Kidney epithelial cell (primary cell): ENCODE measurements around the gene EZR. TPM values are rescaled to one million over a fixed set of nuclear protein-coding genes. Genes with fewer than 3 reads are reported as not detected.

Experiments
- DNase-seq: peaks from one replicate; pipeline ENCODE4 v3.0.0-alpha.2; 2010; ENCODE audit warnings: low read depth
- H3K27me3 ChIP-seq: 2 replicates; pipeline ENCODE4 v1.6.0; 2011; ENCODE audit warnings: low read length; ENCODE audit not compliant: control insufficient read depth, insufficient read depth
- H3K36me3 ChIP-seq: 2 replicates; pipeline ENCODE4 v1.5.1; 2011; ENCODE audit warnings: low read length; ENCODE audit not compliant: control insufficient read depth, insufficient read depth
- H3K4me3 ChIP-seq: 2 replicates; pipeline ENCODE4 v1.5.1; 2011; ENCODE audit warnings: low read depth, mild to moderate bottlenecking, control low read depth, low read length
- CTCF ChIP-seq: IDR thresholded peaks from 2 replicates; pipeline ENCODE4 v1.5.1; 2011; ENCODE audit warnings: mild to moderate bottlenecking, moderate library complexity, low read length, control low read depth, inconsistent platforms; ENCODE audit not compliant: insufficient read depth, poor library complexity, severe bottlenecking
- total RNA-seq: library from RNA; depleted of rRNA; stranded (reverse); fragments of >200 nt; gene quantifications from 2 replicates; pipeline ENCODE4 v1.2.3, GENCODE V29; 2015

The EZR gene
- total RNA-seq, 1 donor from 2014 or later: 277 TPM

GRCh38 chr6:158772172-158772571 is 47.0 kb downstream of the EZR start:
- Histone ChIP-seq H3K4me3 (no peak overlapping the region), H3K36me3 (peaks cover 22% of the 10 kb centered on the region), H3K27me3 (no peaks in the 10 kb centered on the region)
- no peak for DNase-seq
- no peak for TF ChIP-seq CTCF

GRCh38 chr6:158771399-158772152 is 47.6 kb downstream of the EZR start:
- Histone ChIP-seq H3K36me3 (peaks cover 27% of the 10 kb centered on the region), H3K4me3 (no peak overlapping the region), H3K27me3 (no peaks in the 10 kb centered on the region)
- no peak for DNase-seq
- no peak for TF ChIP-seq CTCF

GRCh38 chr6:158770533-158771330 is 48.4 kb downstream of the EZR start:
- TF ChIP-seq CTCF: no peak
- no peak for DNase-seq

GRCh38 chr6:158769771-158770432 is 49.3 kb downstream of the EZR start:
- H3K36me3 ChIP-seq: peaks cover 27% of the 10 kb centered on the region
- no peak for TF ChIP-seq CTCF
- no peak for DNase-seq
- no peaks in the 10 kb centered on the region for H3K27me3 ChIP-seq
- no peak overlapping the region for H3K4me3 ChIP-seq

More at GRCh38 chr6:158770533-158771330, 48.4 kb downstream of the EZR start:
- no peak overlapping the region for H3K4me3 ChIP-seq
- peaks cover 26% of the 10 kb centered on the region for H3K36me3 ChIP-seq
- no peaks in the 10 kb centered on the region for H3K27me3 ChIP-seq

GRCh38 chr6:158769234-158769770 is 49.9 kb downstream of the EZR start:
- Histone ChIP-seq H3K4me3 (no peak overlapping the region), H3K36me3 (peaks cover 25% of the 10 kb centered on the region), H3K27me3 (no peaks in the 10 kb centered on the region)
- no peak for TF ChIP-seq CTCF
- DNase-seq: no peak
